Heart left ventricle (tissue), 13 donors: ENCODE data around the gene CTNNBIP1.

Source experiments
- POLR2A ChIP-seq, 2 donors: fragments of 450-650 bp; IDR thresholded peaks; one replicate each; pipeline ENCODE4 v1.6.1; 2017; ENCODE audit warnings: antibody characterized with exemption in 2 of 2, mild to moderate bottlenecking in 2 of 2, moderate library complexity in 2 of 2
- TF ChIP-seq, protein P1 (sequence below), 12 donors: fragments of 200-600 bp; sonication (generic) in 4 of 12; IDR thresholded peaks; one replicate each; pipeline versions ENCODE4 v1.5.0 to v1.8.0; 2018 to 2022; ENCODE audit warnings: antibody characterized with exemption in 12 of 12, mild to moderate bottlenecking in 5 of 12
- donor health status: ischemic (EF 13 %, LVEDD 7.1; RV severe dilation, severe dysfunction).
- donor health status: DM: no; HTN: yes; CAD: no.
- donor health status: DM: no; HTN: no; CAD: no.
- donor health status: ischemic (EF 25% LVEDD 6.9; RV normal size, moderate dysfunction).
- donor health status: ischemic (EF 25% LVEDD 5.7; RV mildly dilated, moderate dysfunction).
- donor health status: ischemic (EF 35%, LVEDD 5.7; RV mildly dilated, moderate dysfunction).
- donor health status: nonischemic (EF 11% LVEDD 7.7; RV severe dilation, severe dysfunction).
- donor health status: DM: yes; HTN: yes; CAD: no.
- donor health status: PGD.
- donor health status: ischemic (EF 29% LVEDD 5.4; RV normal size, mild dysfunction).
- donor health status: nonischemic (EF 23%, LVEDD 6.1; RV moderate dilation, normal function).

DNA sequence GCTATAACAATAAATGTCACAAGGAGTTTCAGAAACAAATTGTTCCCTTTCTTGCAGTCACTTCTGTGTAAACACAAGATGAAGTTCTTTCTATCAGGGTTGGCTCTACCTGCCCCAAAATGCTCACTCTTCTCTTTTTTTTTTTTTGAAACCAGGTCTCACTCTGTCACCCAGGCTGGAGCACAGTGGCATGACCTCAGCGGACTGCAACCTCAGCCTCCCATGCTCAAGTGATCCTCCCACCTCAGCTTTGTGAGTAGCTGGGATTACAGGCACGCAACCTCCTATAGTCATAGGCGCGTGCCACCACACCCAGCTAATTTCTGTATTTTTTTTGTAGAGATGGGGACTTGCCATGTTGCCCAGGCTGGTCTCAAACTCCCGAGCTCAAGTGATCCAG lies 10.5 kb upstream of the CTNNBIP1 start:
- TF ChIP-seq, protein P1, sequence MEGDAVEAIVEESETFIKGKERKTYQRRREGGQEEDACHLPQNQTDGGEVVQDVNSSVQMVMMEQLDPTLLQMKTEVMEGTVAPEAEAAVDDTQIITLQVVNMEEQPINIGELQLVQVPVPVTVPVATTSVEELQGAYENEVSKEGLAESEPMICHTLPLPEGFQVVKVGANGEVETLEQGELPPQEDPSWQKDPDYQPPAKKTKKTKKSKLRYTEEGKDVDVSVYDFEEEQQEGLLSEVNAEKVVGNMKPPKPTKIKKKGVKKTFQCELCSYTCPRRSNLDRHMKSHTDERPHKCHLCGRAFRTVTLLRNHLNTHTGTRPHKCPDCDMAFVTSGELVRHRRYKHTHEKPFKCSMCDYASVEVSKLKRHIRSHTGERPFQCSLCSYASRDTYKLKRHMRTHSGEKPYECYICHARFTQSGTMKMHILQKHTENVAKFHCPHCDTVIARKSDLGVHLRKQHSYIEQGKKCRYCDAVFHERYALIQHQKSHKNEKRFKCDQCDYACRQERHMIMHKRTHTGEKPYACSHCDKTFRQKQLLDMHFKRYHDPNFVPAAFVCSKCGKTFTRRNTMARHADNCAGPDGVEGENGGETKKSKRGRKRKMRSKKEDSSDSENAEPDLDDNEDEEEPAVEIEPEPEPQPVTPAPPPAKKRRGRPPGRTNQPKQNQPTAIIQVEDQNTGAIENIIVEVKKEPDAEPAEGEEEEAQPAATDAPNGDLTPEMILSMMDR (IDR thresholded peaks at IDR 0.05), result no peak
- no peak for TF ChIP-seq POLR2A (IDR thresholded peaks at IDR 0.05)
